SK-N-SH treated with all-trans-retinoic acid at 6 μM for 48 hours (cell line): ENCODE results near the gene KCNMA1.

ENCODE experiments used
- ATAC-seq: fragments of 200-7000 bp; cut with Tn5 transposase; 3 replicates; pipeline ENCODE4 v1.9.1; 2020; ENCODE audit warnings: mild to moderate bottlenecking, moderate library complexity
- ARNTL ChIP-seq: fragments of 450-650 bp; formaldehyde crosslinking; IDR thresholded peaks from 2 replicates; pipeline ENCODE4 v1.5.0; 2020; ENCODE audit warnings: low read depth, mild to moderate bottlenecking, moderate library complexity, borderline replicate concordance
- BACH2 ChIP-seq: fragments of 250-450 bp; sonication (Bioruptor Pico); IDR thresholded peaks from 2 replicates; pipeline ENCODE4 v1.9.0; 2021; ENCODE audit warnings: mild to moderate bottlenecking, borderline replicate concordance
- CSDC2 ChIP-seq: fragments of 250-450 bp; sonication (Bioruptor Pico); IDR thresholded peaks from 2 replicates; pipeline ENCODE4 v1.5.0; 2020; ENCODE audit warnings: mild to moderate bottlenecking, moderate library complexity
- ESRRG ChIP-seq: fragments of 250-450 bp; sonication (Bioruptor Pico); IDR thresholded peaks from 2 replicates; pipeline ENCODE4 v1.6.1; 2021; ENCODE audit warnings: mild to moderate bottlenecking
- GLIS3 ChIP-seq: fragments of 250-450 bp; sonication (Bioruptor Pico); IDR thresholded peaks from 2 replicates; pipeline ENCODE4 v1.5.0; 2020; ENCODE audit warnings: mild to moderate bottlenecking, moderate library complexity
- ISL1 ChIP-seq: fragments of 250-450 bp; sonication (Bioruptor Pico); IDR thresholded peaks from 2 replicates; pipeline ENCODE4 v2.1.2; 2022; ENCODE audit warnings: mild to moderate bottlenecking, moderate library complexity
- OSR1 ChIP-seq: fragments of 250-450 bp; sonication (Bioruptor Pico); IDR thresholded peaks from 2 replicates; pipeline ENCODE4 v1.8.0; 2022; ENCODE audit warnings: moderate library complexity, mild to moderate bottlenecking, inconsistent platforms
- PPARA ChIP-seq: fragments of 250-450 bp; sonication (Bioruptor Pico); IDR thresholded peaks from 2 replicates; pipeline ENCODE4 v1.5.0; 2020; ENCODE audit warnings: mild to moderate bottlenecking, borderline replicate concordance
- RARB ChIP-seq: fragments of 250-450 bp; sonication (Bioruptor Pico); IDR thresholded peaks from 2 replicates; pipeline ENCODE4 v1.8.0; 2021; ENCODE audit warnings: mild to moderate bottlenecking, moderate library complexity
- TCF4 ChIP-seq: fragments of 250-450 bp; sonication (Bioruptor Pico); IDR thresholded peaks from 2 replicates; pipeline ENCODE4 v1.8.0; 2021; ENCODE audit warnings: mild to moderate bottlenecking, moderate library complexity, borderline replicate concordance
- TOX ChIP-seq: fragments of 250-450 bp; sonication (Bioruptor Pico); IDR thresholded peaks from 2 replicates; pipeline ENCODE4 v1.8.0; 2021; ENCODE audit warnings: mild to moderate bottlenecking, moderate library complexity, borderline replicate concordance
- ZC3H10 ChIP-seq: fragments of 250-450 bp; sonication (Bioruptor Pico); IDR thresholded peaks from 2 replicates; pipeline ENCODE4 v1.5.1; 2021; ENCODE audit warnings: mild to moderate bottlenecking, moderate library complexity
- ZFP3 ChIP-seq: fragments of 250-450 bp; sonication (Bioruptor Pico); IDR thresholded peaks from 2 replicates; pipeline ENCODE4 v1.5.0; 2020; ENCODE audit warnings: mild to moderate bottlenecking, moderate library complexity
- ZFP30 ChIP-seq: fragments of 450-650 bp; formaldehyde crosslinking; IDR thresholded peaks from 2 replicates; pipeline ENCODE4 v1.5.0; 2022; ENCODE audit warnings: mild to moderate bottlenecking, moderate library complexity
- ZNF565 ChIP-seq: fragments of 450-650 bp; formaldehyde crosslinking; conservative IDR thresholded peaks from 2 replicates; pipeline ENCODE4 v1.5.0; 2020; ENCODE audit warnings: low read depth, mild to moderate bottlenecking, moderate library complexity
- ZNF70 ChIP-seq: fragments of 450-650 bp; formaldehyde crosslinking; IDR thresholded peaks from 2 replicates; pipeline ENCODE4 v1.5.0; 2020; ENCODE audit warnings: mild to moderate bottlenecking, moderate library complexity
- ZNF8 ChIP-seq: fragments of 450-650 bp; formaldehyde crosslinking; IDR thresholded peaks from 2 replicates; pipeline ENCODE4 v1.5.0; 2020; ENCODE audit warnings: mild to moderate bottlenecking, moderate library complexity
- TF ChIP-seq, protein P1 (sequence below): fragments of 250-450 bp; sonication (Bioruptor Pico); IDR thresholded peaks from 2 replicates; pipeline ENCODE4 v1.5.0; 2020; ENCODE audit warnings: mild to moderate bottlenecking, moderate library complexity
- TF ChIP-seq, protein P2 (sequence below): fragments of 250-450 bp; sonication (Bioruptor Pico); IDR thresholded peaks from 2 replicates; pipeline ENCODE4 v1.8.0; 2021; ENCODE audit warnings: low read depth, mild to moderate bottlenecking, moderate library complexity, borderline replicate concordance
- TF ChIP-seq, protein P3 (sequence below): fragments of 250-450 bp; sonication (Bioruptor Pico); IDR thresholded peaks from 2 replicates; pipeline ENCODE4 v1.5.1; 2021; ENCODE audit warnings: mild to moderate bottlenecking, moderate library complexity
- TF ChIP-seq, protein P4 (sequence below): fragments of 250-450 bp; sonication (Bioruptor Pico); IDR thresholded peaks from 2 replicates; pipeline ENCODE4 v1.8.0; 2020; ENCODE audit warnings: mild to moderate bottlenecking, moderate library complexity, borderline replicate concordance
- TF ChIP-seq, protein P5 (sequence below): fragments of 250-450 bp; sonication (Bioruptor Pico); IDR thresholded peaks from 2 replicates; pipeline ENCODE4 v1.5.1; 2020; ENCODE audit warnings: low read depth, mild to moderate bottlenecking, moderate library complexity

Gene KCNMA1

DNA sequence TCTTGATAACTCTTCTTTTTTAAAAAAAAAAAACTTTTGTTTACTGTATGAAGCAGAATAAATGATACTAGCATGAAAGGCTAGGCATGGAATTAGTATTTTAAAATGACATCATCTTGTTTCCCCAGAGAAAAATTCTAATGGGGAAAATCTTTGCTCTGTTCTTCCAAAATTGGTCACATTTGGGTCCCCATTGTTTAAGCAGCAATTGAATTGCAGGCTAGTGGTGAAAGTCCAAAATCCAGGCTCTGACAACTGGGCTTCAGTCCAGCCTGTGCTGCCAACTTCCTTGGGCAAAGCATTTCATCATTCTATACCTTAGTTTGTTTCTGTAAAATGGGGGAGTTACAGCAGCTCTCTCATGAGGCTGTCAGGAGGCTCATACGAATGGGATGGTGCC, 726.4 kb downstream of the KCNMA1 start:
- ATAC-seq, result no peak
- TF ChIP-seq RARB (no peak), OSR1 (CRISPR knock-in tag) (no peak), TOX (CRISPR knock-in tag) (no peak), ZFP3 (CRISPR knock-in tag) (no peak), ISL1 (no peak), ZC3H10 (CRISPR knock-in tag) (no peak), PPARA (no peak), ZNF70 (no peak), ZNF8 (CRISPR knock-in tag) (no peak), ARNTL (CRISPR knock-in tag) (no peak), BACH2 (CRISPR knock-in tag) (no peak), ZFP30 (CRISPR knock-in tag) (no peak), TCF4 (CRISPR knock-in tag) (no peak), ESRRG (no peak), CSDC2 (CRISPR knock-in tag) (no peak)
- TF ChIP-seq, protein P1, sequence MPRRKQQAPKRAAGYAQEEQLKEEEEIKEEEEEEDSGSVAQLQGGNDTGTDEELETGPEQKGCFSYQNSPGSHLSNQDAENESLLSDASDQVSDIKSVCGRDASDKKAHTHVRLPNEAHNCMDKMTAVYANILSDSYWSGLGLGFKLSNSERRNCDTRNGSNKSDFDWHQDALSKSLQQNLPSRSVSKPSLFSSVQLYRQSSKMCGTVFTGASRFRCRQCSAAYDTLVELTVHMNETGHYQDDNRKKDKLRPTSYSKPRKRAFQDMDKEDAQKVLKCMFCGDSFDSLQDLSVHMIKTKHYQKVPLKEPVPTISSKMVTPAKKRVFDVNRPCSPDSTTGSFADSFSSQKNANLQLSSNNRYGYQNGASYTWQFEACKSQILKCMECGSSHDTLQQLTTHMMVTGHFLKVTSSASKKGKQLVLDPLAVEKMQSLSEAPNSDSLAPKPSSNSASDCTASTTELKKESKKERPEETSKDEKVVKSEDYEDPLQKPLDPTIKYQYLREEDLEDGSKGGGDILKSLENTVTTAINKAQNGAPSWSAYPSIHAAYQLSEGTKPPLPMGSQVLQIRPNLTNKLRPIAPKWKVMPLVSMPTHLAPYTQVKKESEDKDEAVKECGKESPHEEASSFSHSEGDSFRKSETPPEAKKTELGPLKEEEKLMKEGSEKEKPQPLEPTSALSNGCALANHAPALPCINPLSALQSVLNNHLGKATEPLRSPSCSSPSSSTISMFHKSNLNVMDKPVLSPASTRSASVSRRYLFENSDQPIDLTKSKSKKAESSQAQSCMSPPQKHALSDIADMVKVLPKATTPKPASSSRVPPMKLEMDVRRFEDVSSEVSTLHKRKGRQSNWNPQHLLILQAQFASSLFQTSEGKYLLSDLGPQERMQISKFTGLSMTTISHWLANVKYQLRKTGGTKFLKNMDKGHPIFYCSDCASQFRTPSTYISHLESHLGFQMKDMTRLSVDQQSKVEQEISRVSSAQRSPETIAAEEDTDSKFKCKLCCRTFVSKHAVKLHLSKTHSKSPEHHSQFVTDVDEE (CRISPR knock-in tag), result no peak
- TF ChIP-seq, protein P2, sequence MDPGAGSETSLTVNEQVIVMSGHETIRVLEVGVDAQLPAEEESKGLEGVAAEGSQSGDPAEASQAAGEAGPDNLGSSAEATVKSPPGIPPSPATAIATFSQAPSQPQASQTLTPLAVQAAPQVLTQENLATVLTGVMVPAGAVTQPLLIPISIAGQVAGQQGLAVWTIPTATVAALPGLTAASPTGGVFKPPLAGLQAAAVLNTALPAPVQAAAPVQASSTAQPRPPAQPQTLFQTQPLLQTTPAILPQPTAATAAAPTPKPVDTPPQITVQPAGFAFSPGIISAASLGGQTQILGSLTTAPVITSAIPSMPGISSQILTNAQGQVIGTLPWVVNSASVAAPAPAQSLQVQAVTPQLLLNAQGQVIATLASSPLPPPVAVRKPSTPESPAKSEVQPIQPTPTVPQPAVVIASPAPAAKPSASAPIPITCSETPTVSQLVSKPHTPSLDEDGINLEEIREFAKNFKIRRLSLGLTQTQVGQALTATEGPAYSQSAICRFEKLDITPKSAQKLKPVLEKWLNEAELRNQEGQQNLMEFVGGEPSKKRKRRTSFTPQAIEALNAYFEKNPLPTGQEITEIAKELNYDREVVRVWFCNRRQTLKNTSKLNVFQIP (CRISPR knock-in tag), result no peak
- TF ChIP-seq, protein P3, sequence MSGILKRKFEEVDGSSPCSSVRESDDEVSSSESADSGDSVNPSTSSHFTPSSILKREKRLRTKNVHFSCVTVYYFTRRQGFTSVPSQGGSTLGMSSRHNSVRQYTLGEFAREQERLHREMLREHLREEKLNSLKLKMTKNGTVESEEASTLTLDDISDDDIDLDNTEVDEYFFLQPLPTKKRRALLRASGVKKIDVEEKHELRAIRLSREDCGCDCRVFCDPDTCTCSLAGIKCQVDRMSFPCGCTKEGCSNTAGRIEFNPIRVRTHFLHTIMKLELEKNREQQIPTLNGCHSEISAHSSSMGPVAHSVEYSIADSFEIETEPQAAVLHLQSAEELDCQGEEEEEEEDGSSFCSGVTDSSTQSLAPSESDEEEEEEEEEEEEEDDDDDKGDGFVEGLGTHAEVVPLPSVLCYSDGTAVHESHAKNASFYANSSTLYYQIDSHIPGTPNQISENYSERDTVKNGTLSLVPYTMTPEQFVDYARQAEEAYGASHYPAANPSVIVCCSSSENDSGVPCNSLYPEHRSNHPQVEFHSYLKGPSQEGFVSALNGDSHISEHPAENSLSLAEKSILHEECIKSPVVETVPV (CRISPR knock-in tag), result no peak

DNA sequence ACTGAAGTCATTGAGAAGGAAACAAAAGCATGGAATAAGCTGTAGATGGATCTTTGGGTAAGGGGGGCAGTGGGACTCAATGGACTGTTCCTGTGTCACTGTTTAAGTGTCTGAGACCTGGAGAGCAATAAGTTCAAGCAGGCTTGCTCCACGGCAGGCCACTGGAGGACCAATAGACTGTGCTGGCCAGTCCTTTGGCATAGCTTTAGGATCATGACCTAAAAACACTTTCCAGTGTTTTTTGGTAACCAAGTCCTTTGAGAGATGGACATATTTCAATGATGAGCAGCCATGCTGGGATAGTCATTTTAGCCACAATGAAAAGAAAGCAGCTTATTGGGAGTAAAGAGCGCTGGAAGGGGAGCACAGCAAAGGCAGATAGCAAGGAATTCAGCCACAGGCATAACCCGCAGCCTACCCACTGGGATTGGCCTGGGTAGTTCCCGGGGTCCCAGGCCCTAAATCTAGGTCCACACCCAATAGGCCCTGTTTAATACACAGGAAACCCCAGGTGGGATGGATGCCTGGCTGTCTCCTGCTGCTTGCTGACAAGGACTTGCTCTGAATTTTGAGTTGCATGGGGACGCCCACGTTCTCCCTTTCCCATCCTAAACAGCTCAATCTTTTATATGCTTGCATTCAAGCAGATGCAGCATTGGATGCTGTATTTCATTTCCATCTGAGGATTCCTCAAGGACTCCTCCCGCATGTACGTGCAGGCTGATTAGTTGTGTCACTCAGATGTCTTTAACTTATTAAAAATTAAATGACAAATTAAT, 727.2 kb downstream of the KCNMA1 start:
- no peak for ATAC-seq
- TF ChIP-seq TOX (CRISPR knock-in tag) (no peak), ZNF565 (CRISPR knock-in tag) (no peak), GLIS3 (CRISPR knock-in tag) (no peak), PPARA (no peak), RARB (no peak), ZNF8 (CRISPR knock-in tag) (no peak), ARNTL (CRISPR knock-in tag) (no peak), ZFP3 (CRISPR knock-in tag) (no peak), BACH2 (CRISPR knock-in tag) (no peak)
- TF ChIP-seq, protein P4, sequence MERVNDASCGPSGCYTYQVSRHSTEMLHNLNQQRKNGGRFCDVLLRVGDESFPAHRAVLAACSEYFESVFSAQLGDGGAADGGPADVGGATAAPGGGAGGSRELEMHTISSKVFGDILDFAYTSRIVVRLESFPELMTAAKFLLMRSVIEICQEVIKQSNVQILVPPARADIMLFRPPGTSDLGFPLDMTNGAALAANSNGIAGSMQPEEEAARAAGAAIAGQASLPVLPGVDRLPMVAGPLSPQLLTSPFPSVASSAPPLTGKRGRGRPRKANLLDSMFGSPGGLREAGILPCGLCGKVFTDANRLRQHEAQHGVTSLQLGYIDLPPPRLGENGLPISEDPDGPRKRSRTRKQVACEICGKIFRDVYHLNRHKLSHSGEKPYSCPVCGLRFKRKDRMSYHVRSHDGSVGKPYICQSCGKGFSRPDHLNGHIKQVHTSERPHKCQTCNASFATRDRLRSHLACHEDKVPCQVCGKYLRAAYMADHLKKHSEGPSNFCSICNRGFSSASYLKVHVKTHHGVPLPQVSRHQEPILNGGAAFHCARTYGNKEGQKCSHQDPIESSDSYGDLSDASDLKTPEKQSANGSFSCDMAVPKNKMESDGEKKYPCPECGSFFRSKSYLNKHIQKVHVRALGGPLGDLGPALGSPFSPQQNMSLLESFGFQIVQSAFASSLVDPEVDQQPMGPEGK, result no peak
- TF ChIP-seq, protein P3 (CRISPR knock-in tag), result no peak
- TF ChIP-seq, protein P5, sequence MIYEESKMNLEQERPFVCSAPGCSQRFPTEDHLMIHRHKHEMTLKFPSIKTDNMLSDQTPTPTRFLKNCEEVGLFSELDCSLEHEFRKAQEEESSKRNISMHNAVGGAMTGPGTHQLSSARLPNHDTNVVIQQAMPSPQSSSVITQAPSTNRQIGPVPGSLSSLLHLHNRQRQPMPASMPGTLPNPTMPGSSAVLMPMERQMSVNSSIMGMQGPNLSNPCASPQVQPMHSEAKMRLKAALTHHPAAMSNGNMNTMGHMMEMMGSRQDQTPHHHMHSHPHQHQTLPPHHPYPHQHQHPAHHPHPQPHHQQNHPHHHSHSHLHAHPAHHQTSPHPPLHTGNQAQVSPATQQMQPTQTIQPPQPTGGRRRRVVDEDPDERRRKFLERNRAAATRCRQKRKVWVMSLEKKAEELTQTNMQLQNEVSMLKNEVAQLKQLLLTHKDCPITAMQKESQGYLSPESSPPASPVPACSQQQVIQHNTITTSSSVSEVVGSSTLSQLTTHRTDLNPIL (CRISPR knock-in tag), result no peak
- TF ChIP-seq, all 23 proteins: peak for 0
